Heart left ventricle (tissue), 13 donors: ENCODE measurements around the gene C14orf180.

ENCODE experiments used
- POLR2A ChIP-seq, 2 donors: fragments of 450-650 bp; IDR thresholded peaks; one replicate each; pipeline ENCODE4 v1.6.1; 2017; ENCODE audit warnings: antibody characterized with exemption in 2 of 2, mild to moderate bottlenecking in 2 of 2, moderate library complexity in 2 of 2
- TF ChIP-seq, protein P1 (sequence below), 12 donors: fragments of 200-600 bp; sonication (generic) in 4 of 12; IDR thresholded peaks; one replicate each; pipeline versions ENCODE4 v1.5.0 to v1.8.0; 2018 to 2022; ENCODE audit warnings: antibody characterized with exemption in 12 of 12, mild to moderate bottlenecking in 5 of 12
- donor health status: ischemic (EF 13 %, LVEDD 7.1; RV severe dilation, severe dysfunction).
- donor health status: DM: no; HTN: yes; CAD: no.
- donor health status: DM: no; HTN: no; CAD: no.
- donor health status: ischemic (EF 25% LVEDD 6.9; RV normal size, moderate dysfunction).
- donor health status: ischemic (EF 25% LVEDD 5.7; RV mildly dilated, moderate dysfunction).
- donor health status: ischemic (EF 35%, LVEDD 5.7; RV mildly dilated, moderate dysfunction).
- donor health status: nonischemic (EF 11% LVEDD 7.7; RV severe dilation, severe dysfunction).
- donor health status: DM: yes; HTN: yes; CAD: no.
- donor health status: PGD.
- donor health status: ischemic (EF 29% LVEDD 5.4; RV normal size, mild dysfunction).
- donor health status: nonischemic (EF 23%, LVEDD 6.1; RV moderate dilation, normal function).

DNA sequence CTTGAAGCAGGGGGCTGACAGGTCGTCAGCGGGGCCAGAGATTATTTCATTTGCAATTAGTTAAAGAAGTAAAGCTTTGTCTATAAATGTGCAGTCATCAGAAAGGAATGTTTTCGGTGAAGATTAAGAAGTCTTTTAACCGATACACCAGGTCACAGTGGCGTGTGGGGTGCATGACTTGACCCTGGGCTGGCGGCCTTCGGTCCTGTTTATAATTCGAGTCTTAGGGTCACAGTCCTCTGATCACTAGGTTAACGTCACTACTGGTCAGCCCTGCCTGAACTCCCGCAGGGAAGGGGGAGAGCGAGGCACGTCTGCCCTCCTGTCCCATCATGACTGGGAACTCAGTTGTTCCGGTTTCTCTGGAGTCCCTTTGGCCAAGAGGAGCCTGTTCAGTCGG lies 5.0 kb upstream of the C14orf180 start:
- TF ChIP-seq, protein P1, sequence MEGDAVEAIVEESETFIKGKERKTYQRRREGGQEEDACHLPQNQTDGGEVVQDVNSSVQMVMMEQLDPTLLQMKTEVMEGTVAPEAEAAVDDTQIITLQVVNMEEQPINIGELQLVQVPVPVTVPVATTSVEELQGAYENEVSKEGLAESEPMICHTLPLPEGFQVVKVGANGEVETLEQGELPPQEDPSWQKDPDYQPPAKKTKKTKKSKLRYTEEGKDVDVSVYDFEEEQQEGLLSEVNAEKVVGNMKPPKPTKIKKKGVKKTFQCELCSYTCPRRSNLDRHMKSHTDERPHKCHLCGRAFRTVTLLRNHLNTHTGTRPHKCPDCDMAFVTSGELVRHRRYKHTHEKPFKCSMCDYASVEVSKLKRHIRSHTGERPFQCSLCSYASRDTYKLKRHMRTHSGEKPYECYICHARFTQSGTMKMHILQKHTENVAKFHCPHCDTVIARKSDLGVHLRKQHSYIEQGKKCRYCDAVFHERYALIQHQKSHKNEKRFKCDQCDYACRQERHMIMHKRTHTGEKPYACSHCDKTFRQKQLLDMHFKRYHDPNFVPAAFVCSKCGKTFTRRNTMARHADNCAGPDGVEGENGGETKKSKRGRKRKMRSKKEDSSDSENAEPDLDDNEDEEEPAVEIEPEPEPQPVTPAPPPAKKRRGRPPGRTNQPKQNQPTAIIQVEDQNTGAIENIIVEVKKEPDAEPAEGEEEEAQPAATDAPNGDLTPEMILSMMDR (IDR thresholded peaks at IDR 0.05) = no peak
- TF ChIP-seq POLR2A (IDR thresholded peaks at IDR 0.05) = no peak
